GM10266 (cell line): ENCODE results near the gene APBB2.

Source experiments
- DNase-seq: peaks from one replicate; pipeline ENCODE4 v3.0.0; 2012; ENCODE audit errors: extremely low spot score
- TF ChIP-seq, protein P1 (sequence below): IDR thresholded peaks from 2 replicates; pipeline ENCODE4 v1.5.1; 2012; ENCODE audit warnings: mild to moderate bottlenecking, low read depth; ENCODE audit not compliant: control insufficient read depth, insufficient read depth; ENCODE audit errors: missing control alignments

The APBB2 gene

DNA sequence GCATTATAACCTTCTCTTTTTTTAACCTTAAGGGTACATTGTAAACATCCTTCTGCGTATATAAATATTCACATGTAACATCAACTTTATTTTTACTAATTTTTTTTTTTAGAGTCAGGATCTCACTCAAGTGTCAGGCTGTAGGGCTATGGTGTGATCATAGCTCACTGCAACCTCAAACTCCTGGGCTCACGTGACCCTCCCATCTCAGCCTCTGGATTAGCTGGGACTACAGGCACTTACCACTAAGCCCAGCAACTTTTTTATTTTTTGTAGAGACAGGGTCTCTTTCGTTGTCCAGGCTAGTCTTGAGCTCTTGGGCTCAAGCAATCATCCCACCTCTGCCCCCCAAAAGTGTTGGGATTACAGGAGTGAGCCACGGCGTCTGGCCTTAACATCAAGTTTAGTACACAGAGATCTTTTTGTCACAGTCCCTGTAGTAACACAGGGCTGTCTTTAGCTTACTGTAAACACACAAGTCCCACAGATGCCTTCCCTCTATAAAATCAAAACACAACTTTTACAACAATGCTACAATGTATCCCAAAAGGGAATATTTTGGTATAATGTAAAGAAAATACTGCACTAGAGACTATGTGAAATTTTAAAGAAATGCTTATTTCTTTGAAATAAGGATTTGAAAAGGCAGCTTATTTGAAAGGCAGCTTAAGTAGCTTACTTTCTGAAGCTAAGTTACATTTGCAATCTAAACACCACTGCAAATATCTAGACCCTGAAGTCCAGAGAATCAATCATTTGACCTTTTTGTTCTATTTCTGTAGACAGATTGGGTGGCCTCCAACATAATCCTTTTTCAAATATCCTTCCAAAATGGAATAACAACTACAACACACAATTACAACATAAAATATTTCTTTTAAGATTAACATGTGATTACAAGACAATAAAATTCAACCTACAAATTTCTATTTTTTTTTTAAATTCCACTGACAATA lies 116.0 kb downstream of the APBB2 start:
- DNase-seq: no peak
- TF ChIP-seq, protein P1, sequence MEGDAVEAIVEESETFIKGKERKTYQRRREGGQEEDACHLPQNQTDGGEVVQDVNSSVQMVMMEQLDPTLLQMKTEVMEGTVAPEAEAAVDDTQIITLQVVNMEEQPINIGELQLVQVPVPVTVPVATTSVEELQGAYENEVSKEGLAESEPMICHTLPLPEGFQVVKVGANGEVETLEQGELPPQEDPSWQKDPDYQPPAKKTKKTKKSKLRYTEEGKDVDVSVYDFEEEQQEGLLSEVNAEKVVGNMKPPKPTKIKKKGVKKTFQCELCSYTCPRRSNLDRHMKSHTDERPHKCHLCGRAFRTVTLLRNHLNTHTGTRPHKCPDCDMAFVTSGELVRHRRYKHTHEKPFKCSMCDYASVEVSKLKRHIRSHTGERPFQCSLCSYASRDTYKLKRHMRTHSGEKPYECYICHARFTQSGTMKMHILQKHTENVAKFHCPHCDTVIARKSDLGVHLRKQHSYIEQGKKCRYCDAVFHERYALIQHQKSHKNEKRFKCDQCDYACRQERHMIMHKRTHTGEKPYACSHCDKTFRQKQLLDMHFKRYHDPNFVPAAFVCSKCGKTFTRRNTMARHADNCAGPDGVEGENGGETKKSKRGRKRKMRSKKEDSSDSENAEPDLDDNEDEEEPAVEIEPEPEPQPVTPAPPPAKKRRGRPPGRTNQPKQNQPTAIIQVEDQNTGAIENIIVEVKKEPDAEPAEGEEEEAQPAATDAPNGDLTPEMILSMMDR: no peak

DNA sequence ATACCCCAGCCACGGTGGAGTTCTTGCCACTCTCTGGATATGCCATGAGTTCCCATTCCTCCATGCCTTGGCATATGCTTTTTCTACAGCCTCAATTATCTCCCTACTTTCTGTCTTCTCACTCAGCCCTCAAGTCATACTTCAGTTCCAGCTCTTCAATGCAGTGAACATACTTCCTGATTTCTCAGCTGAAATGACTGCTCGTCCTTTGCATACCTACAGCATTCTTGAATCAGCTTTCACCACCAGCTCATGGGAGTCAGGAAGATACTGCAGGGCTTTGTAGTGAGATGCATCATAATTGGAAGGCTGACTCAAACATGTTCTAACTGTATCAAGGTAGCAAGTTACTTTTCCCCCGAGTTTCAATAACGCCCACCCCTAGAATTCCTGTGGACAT lies 118.4 kb downstream of the APBB2 start:
- TF ChIP-seq, protein P1: no peak
- DNase-seq: no peak

DNA sequence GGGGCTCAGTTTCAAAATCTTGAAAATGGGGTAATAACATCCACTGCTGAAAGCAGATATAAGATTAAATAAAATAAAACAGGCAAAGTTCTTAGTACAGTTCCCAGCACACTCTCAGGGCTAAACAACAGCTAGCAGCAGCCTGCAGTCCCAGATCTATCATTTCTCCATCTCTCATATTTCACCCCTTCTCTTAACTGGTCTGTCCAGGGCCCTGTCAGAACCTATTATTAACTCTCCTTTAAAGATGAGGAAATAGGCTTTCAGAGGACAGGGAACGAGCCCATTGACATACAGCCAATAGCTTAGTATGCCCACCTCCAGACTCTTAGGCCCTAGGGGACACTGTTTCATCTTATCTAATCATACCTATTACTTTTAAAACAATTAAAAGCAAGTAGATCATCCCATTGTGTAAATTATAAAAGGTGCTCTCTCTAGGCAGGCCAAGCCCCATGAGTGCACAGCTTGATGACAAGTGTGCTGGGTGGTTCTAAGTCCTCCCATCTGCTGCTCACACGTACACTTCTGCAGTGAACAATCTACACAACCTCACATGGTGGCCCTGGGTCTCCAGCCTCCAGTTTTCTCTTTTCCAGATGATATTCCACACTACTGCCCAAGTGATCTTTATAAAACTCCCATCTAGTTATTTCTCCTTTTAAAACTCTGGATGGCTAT lies 119.0 kb downstream of the APBB2 start:
- TF ChIP-seq, protein P1: no peak

GRCh38 chr4:41092128-41092527 lies 122.2 kb downstream of the APBB2 start:
- TF ChIP-seq, protein P1: no peak

More for the DNA sequence above, 119.0 kb downstream of the APBB2 start:
- no peak for DNase-seq

GRCh38 chr4:41081847-41082246 lies 132.5 kb downstream of the APBB2 start:
- TF ChIP-seq, protein P1: no peak
- no peak for DNase-seq

More at GRCh38 chr4:41092128-41092527, 122.2 kb downstream of the APBB2 start:
- DNase-seq: no peak

- TF ChIP-seq, protein P1: no peak
- DNase-seq: no peak
These were observed 133.4 kb downstream of the APBB2 start for GRCh38 chr4:41080976-41081375.
